Measurements from ENCODE around the gene DNALI1. TPM values are rescaled to one million over a fixed set of nuclear protein-coding genes. Genes with fewer than 3 reads are reported as not detected.

Gene DNALI1
- total and polyA plus RNA-seq, 10 of the 15 experiments (the other 5 are each of a cell fraction or from before 2014, with no cell fraction given): 0.03 to 0.13 (median 0.05) TPM; not detected in 7

- TF ChIP-seq ZNF687 (IDR thresholded peaks at IDR 0.05) (peak; percentile 56; the same call in 1 of the 2 replicates), NFXL1 (IDR thresholded peaks at IDR 0.05; ENCODE audit: borderline replicate concordance) (no peak), RAD51 (IDR thresholded peaks at IDR 0.05) (peak; percentile 97), CBX3 (IDR thresholded peaks at IDR 0.05; ENCODE audit: borderline replicate concordance, low read depth) (no peak), MEF2B (IDR thresholded peaks at IDR 0.05; ENCODE audit: partially characterized antibody, poor library complexity, severe bottlenecking) (peak; percentile 67), POLR2AphosphoS5 (IDR thresholded peaks at IDR 0.05; ENCODE audit: low read length) (peak; percentile 88), CHD1 (IDR thresholded peaks at IDR 0.05; ENCODE audit: low read depth, low read length) (no peak), ZNF622 (IDR thresholded peaks at IDR 0.05) (no peak), TAF1 (IDR thresholded peaks at IDR 0.05; ENCODE audit: borderline replicate concordance, low read depth, low read length) (0 out of 2 replicates have a peak, but pooled peaks have one; percentile 68), IKZF2 (IDR thresholded peaks at IDR 0.05) (no peak), STAT1 (conservative IDR thresholded peaks at IDR 0.05) (peak; percentile 87), EED (IDR thresholded peaks at IDR 0.05; ENCODE audit: low read depth) (no peak), RELA (IDR thresholded peaks at IDR 0.05; ENCODE audit: borderline replicate concordance, partially characterized antibody) (peak; percentile 41), CHD2 (IDR thresholded peaks at IDR 0.05; ENCODE audit: borderline replicate concordance, low read depth, low read length) (peak; percentile 68; the same call in 1 of the 2 replicates), CBFB (IDR thresholded peaks at IDR 0.05; ENCODE audit: low read depth) (0 out of 2 replicates have a peak, but pooled peaks have one; percentile 35), HDAC6 (IDR thresholded peaks at IDR 0.05; ENCODE audit: unreplicated experiment) (no peak), PKNOX1 (IDR thresholded peaks at IDR 0.05) (peak; percentile 42; the same call in 1 of the 2 replicates), SP1 (IDR thresholded peaks at IDR 0.05; ENCODE audit: low read depth, low read length) (peak; percentile 32), TCF12 (IDR thresholded peaks at IDR 0.05; ENCODE audit: low read depth, low read length) (no peak), NKRF (conservative IDR thresholded peaks at IDR 0.05) (peak; percentile 98), BRCA1 (IDR thresholded peaks at IDR 0.05; ENCODE audit: low read depth, low read length) (no peak)
Observed at GRCh38 chr1:37553927-37554808, 2.6 kb upstream of the DNALI1 start, which contains the start of gene SNIP1 (continued).
